ENCODE data around the gene GPC6.
"Not testable (repeated sequence)": the region's sequence is repeated elsewhere in the genome, so short reads cannot be mapped to it uniquely, and the experiment has no call there.

Gene GPC6

DNA sequence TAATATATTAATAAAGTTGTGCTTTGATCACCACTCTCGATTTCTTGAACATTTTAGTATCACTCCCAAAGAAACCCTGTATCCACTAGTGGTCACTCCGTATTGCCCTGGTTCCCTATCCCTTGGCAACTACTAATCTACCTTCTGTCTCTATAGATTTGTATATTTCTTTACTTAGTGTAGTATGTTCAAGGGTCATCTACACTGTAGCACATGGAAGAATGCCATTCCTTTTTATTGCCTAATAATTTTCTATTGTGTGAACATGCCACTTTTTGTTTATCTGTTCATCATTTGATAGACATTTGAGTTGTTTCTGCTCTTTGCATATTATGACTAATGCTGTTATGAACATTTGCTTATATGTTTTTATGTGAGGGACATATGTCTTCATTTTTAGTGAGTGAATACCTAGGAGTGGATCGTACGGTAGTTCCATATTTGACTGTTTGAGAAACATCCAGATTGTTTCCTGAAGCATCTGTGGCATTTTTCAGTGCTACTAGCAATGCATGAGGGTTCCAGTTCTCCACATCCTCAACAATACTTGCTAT is 254.0 kb downstream of the GPC6 start:
- in situ Hi-C loops (cut with HindIII; ENCODE audit: low sequenced_read_pairs) = no loop called here

- in situ Hi-C loops (cut with HindIII; ENCODE audit: low sequenced_read_pairs) = not testable (repeated sequence)
Observed at GRCh38 chr13:93496117-93496516, 269.5 kb downstream of the GPC6 start.

DNA sequence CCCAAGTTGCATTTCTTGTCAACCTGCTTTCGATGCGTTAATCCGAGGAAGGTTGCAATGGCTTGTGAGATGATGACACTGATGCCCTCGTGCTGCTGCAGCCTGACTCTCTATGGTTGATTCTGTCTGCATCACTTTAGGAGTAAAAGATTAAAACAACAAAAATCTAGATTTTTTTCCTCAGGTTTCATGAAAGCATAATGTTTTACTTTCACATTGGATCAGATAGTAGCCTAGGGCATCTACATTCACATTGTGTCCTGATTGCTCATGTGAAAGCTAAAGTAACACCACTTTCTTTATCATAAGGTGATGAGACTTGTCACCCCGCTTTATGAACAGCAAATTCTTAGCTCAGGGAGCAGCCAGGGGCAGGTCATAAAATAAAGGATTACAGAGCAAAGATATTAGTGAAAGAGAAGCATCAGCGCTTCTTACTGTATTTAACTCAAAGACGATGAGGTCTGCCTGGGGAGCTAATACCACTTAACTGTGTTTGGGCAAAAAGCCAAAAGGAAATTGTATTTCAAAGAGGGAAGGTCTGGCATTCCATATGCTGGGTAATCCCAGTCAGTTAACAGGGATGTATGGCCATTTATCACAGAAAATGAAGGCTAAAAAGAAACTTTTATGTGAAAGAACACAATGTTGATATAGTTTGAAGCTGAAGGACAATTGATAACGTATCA is 270.5 kb downstream of the GPC6 start:
- in situ Hi-C loops (cut with HindIII; ENCODE audit: low sequenced_read_pairs) = no loop called here

DNA sequence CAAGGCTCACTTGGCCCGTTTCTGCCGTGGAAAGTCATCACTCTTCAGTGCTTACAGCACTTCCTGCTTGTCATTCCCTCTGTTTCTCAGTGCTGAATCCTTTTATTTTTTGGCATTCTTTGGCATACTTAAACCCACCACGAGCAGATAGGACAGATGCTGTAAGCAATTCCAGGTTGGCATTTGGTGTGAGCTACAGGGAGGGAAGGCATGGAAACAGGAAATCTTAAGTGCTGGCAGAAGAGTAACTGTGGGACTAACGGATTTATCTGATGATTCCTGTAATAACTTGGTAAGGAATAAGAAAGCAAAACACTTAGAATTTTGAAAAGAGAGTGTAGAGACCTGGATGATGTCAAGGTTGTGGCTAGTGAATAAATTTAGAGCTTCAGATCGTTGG is 273.4 kb downstream of the GPC6 start:
- in situ Hi-C loops (cut with HindIII; ENCODE audit: low sequenced_read_pairs) = no loop called here

GRCh38 chr13:93502071-93502470 is 275.5 kb downstream of the GPC6 start:
- in situ Hi-C loops (cut with HindIII; ENCODE audit: low sequenced_read_pairs) = no loop called here

DNA sequence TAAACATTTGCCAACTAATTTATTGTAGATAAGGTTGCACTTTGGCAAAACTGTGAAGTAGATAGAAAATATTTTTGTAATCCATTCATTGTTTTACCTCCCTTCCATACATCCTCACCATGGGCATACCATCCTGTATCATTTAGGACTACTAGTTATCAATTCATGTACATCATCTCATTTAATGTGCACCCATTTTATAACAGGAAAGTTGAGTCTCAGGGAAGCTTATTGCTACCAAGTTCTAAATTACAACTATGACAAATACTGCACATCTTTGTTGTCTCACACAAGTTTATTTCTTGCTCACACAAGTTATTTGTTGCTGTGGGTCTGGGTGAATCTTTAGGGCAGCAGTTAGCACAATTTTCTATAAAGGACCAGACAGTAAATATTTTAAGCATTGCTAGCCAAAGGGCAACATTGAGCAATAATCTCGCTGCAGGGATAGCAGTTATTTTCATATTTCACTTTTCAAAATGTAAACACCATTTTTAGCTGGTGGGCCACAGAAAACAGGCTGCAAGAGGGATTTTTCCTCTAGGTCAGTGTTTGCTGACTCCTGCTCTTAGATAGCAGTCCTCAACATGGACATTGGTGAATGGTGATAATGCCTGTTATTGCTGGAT is 276.5 kb downstream of the GPC6 start:
- in situ Hi-C loops (cut with HindIII; ENCODE audit: low sequenced_read_pairs) = no loop called here

DNA sequence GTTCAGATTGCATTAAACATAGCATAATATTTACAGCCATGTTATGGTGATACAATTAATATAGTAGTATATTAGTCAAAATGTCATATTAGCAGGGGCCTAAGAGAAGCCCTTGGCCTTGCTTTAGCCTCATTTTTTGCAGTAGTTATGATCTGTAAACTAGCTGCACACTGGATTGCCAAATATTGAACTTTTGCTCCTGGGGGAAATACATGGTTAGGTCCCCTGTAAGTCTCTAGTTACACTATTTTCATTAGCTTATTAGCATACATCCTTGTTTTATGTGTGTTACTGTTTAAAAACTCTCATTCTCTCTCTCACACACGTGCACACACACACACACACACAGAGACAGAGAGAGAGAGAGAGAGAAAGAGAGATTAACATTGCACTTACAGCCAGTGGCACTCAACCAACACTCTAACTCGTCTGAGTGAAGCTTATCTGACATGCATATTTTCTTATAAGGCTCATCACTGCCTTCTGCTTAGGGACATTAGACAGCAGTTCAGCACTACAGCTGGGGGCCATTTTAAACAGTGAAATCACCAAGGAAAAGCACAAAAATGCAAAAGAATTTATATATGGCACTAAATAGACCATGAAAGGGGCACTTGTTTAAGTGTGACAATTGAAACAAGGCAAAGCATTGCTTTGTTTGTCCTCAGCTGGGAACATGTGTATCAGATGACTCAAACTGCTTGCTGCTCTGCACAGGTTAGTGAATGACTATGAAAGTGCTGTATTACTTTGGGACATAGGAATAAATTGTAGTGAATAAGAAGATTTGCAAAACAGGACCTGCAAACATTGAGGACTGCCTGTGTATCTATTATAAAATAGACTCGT is 278.7 kb downstream of the GPC6 start:
- in situ Hi-C loops (cut with HindIII; ENCODE audit: low sequenced_read_pairs) = no loop called here

DNA sequence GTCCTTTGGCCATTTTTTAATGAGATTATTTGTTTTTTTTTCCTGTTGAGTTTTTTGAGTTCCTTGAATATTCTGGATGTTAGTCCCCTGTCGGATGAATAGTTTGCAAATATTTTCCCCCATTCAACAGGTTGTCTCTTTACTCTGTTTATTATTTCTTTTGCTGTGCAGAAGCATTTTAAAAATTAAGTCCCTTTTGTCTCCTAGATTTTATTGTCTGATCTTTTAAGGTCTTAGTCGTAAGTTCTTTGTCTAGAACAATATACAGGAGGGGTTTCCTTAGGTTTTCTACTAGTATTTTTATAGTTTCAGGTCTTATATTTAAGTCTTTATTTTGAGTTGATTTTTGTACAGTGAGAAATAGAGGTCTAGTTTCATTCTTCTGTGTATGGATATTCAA is 284.4 kb downstream of the GPC6 start:
- in situ Hi-C loops (cut with HindIII; ENCODE audit: low sequenced_read_pairs) = no loop called here

DNA sequence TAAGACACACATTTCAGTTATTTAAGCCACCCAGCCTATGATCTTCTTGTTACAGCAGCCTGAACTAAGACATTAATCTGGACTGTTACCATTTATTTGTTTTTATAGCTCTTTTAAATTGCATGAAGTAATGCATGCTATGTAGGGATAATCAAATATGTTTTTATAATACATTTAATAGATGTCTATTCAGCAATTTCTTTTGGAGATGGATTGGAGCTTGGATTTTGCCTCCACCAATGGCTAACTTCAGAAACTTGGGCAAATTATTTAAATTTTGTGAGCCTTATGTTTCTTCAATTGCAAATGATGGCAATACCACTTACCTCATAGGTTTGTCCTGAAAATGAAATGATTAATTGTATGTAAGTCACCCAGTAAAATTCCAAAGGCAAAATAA is 288.7 kb downstream of the GPC6 start:
- in situ Hi-C loops (cut with HindIII; ENCODE audit: low sequenced_read_pairs) = no loop called here

DNA sequence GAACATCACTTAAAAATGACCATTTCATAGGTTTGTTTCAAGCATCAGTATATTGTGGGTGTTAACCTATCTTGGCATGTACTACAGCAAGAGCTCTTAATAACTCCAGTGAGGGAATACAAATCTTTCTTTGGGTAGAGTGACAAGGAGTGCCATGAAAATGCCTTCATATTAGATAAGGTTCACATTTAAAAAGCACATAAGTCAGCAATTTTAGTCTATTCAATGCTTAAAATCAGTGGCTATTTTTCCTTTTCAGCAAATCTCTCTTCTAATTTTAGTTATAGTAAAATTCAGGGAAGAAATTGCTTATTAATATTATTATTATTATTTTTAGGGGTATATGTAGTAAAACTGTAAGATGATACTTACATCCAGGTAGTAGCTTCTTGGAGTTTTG is 291.1 kb downstream of the GPC6 start:
- in situ Hi-C loops (cut with HindIII; ENCODE audit: low sequenced_read_pairs) = no loop called here

GRCh38 chr13:93521307-93521706 is 294.7 kb downstream of the GPC6 start:
- in situ Hi-C loops (cut with HindIII; ENCODE audit: low sequenced_read_pairs) = no loop called here

DNA sequence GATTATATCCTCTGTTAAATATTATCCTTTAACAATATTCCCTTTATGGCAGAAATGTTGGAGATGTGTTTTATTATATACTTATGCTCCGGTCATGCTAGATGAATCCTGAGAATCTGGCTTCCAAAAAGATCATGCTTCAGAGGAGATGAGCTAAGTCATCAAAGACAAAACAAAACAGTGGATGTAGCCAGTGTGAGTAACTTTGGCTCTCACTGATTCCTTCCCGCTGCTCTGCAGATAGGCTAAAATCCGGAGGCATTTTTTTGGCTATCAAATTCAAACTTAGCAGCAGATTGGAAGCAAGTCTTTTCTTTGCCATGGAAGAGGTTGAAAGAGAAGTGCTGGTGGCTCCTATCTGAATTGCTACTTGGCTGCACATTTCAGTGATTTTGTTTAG is 295.9 kb downstream of the GPC6 start:
- in situ Hi-C loops (cut with HindIII; ENCODE audit: low sequenced_read_pairs) = no loop called here

DNA sequence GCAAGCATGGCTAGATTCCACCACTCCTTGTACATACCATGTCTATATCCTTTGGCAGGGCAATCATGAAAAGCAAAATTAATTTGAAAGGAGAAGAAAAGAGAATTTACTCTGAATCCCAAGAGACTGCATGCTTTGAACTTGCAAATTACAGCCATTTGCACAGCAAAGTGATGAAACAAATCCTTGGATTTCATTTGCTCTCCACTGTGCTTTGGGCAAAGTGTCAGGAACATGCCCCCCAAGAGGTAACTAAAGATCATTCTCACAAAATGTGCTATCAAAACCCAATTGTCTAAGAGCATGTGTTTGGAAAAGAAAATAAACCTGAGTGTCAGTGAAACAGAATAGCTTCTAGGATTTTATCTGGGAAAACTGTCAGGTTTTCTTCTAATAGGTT is 298.5 kb downstream of the GPC6 start:
- in situ Hi-C loops (cut with HindIII; ENCODE audit: low sequenced_read_pairs) = no loop called here

GRCh38 chr13:93527748-93528297 is 301.2 kb downstream of the GPC6 start:
- in situ Hi-C loops (cut with HindIII; ENCODE audit: low sequenced_read_pairs) = no loop called here

GRCh38 chr13:93529961-93530360 is 303.4 kb downstream of the GPC6 start:
- in situ Hi-C loops (cut with HindIII; ENCODE audit: low sequenced_read_pairs) = no loop called here

DNA sequence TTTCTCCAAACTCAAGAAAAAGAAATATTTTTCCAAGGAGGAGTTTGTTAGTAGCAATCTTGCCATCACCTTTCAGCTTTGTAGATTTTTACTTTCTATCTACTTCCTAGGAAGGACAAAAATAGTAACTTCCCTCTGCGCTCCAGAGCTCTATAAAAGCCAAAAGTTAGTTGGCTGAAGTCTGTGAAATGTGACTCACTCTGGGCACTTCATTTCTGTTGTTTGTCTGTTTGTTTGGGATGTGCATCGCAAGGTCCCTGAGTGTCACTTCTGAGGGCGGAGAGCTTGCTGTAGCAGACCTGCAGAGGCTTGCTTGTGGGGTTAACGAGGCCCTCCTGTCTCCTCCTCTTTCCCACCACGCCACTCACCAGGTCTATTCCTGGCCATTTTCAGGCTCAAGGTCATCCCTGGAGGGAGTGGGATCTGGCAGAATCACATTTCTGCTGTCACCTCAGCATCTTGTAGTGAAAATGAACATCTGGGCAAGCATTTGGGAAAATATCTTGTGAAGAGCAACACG is 307.6 kb downstream of the GPC6 start:
- in situ Hi-C loops (cut with HindIII; ENCODE audit: low sequenced_read_pairs) = no loop called here

DNA sequence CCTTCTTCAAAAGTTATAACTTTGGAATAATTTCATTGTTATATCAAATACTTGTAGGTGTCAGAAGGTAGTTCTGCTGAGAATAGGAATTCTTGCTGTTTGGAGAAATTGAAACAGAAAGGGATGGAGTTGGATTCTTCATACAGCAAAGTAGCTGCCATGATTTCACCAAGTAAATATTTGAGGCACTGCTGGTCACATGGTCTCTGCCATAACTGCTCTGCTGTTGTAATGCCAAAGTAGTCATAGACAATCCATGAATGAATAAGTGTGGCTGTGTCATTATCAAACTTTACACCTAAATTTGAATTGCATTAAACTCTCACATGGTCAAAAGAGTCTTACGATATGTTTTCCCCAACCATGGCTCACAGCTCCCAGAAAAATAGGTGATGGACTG is 308.6 kb downstream of the GPC6 start:
- in situ Hi-C loops (cut with HindIII; ENCODE audit: low sequenced_read_pairs) = no loop called here

DNA sequence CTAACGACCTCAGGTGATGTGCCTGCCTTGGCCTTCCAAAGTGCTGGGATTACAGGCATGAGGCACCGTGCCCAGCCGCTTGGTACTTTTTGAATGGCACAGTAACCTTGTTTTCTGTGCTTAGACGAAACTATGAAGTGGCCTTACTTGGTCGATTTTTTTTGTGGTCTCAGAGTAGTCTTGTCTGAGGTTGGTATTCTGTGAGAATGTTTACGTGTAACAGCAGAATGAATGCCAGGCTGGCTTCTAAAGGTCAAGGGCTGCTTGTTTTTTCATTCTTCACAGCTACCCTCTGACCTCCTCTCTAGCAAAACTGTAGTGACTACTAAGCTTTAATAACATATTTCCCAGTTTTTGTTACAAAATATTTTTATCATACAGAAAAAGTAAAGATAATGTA is 313.3 kb downstream of the GPC6 start:
- in situ Hi-C loops (cut with HindIII; ENCODE audit: low sequenced_read_pairs) = no loop called here

- in situ Hi-C loops (cut with HindIII; ENCODE audit: low sequenced_read_pairs) = no loop called here
Observed at GRCh38 chr13:93547886-93548285, 321.3 kb downstream of the GPC6 start.

GRCh38 chr13:93549326-93550005 is 322.9 kb downstream of the GPC6 start:
- in situ Hi-C loops (cut with HindIII; ENCODE audit: low sequenced_read_pairs) = no loop called here

GRCh38 chr13:93550236-93550635 is 323.6 kb downstream of the GPC6 start:
- in situ Hi-C loops (cut with HindIII; ENCODE audit: low sequenced_read_pairs) = no loop called here
